Measurements from ENCODE around the gene PRPF38B.

DNA sequence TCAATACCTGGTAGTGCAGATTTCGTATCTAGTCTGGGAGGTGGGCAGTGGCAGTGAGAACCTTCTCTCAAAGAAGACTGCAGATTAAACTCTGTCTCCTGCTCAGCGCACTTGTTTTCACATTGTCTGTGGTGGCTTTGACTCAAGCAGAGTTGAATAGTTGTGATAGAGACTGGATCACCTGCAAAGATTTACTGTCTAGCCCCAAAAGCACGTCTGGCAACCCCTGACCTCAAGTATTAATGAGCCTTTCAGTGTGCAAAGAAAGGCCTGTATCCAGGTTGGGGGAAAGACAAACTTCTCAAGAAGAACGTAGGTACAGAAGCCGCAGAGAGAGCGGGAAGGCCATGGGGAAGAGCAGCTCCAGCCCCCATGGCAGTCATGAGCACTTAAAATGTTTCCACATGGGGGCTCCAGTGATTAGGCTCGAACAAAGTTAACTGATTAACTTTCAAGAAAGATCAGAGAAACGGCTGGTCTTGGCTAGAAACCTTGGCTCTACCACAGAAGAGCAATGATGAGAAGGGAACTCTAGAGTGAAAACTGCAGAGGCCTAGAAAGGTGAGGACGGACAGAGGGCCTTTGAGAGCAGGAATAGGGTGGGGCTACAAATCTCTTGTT is 46.4 kb upstream of the PRPF38B start:
- no peak for TF ChIP-seq EP300 (IDR thresholded peaks at IDR 0.05)
- TF ChIP-seq, protein P1, sequence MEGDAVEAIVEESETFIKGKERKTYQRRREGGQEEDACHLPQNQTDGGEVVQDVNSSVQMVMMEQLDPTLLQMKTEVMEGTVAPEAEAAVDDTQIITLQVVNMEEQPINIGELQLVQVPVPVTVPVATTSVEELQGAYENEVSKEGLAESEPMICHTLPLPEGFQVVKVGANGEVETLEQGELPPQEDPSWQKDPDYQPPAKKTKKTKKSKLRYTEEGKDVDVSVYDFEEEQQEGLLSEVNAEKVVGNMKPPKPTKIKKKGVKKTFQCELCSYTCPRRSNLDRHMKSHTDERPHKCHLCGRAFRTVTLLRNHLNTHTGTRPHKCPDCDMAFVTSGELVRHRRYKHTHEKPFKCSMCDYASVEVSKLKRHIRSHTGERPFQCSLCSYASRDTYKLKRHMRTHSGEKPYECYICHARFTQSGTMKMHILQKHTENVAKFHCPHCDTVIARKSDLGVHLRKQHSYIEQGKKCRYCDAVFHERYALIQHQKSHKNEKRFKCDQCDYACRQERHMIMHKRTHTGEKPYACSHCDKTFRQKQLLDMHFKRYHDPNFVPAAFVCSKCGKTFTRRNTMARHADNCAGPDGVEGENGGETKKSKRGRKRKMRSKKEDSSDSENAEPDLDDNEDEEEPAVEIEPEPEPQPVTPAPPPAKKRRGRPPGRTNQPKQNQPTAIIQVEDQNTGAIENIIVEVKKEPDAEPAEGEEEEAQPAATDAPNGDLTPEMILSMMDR (IDR thresholded peaks at IDR 0.05) = no peak
- no peak for TF ChIP-seq POLR2A (IDR thresholded peaks at IDR 0.05)
- TF ChIP-seq POLR2AphosphoS5 (IDR thresholded peaks at IDR 0.05) = no peak

All from stomach (tissue), 4 donors.